ENCODE measurements around the gene MSMB.

GRCh38 chr10:45997994-45998763 is 47.9 kb downstream of the MSMB start:
- TF ChIP-seq POLR2A (IDR thresholded peaks at IDR 0.05) = no peak
- no peak for TF ChIP-seq POLR2AphosphoS5 (IDR thresholded peaks at IDR 0.05)
